Prostate gland (tissue), 2 donors: ENCODE data around the gene UCHL5. TPM values are rescaled to one million over a fixed set of nuclear protein-coding genes. Genes with fewer than 3 reads are reported as not detected.

Source experiments
- DNase-seq: peaks from one replicate; pipeline ENCODE4 v3.0.0-alpha.2; 2019; ENCODE audit warnings: low spot score
- H3K27ac ChIP-seq, 2 donors: fragments of 200-600 bp; sonication (generic); 2 replicates each; pipeline ENCODE4 v1.5.1; 2017 to 2019
- H3K27me3 ChIP-seq: fragments of 200-600 bp; sonication (generic); replicated peaks from 2 replicates; pipeline ENCODE4 v1.5.1; 2019; ENCODE audit not compliant: insufficient read depth
- H3K36me3 ChIP-seq, 2 donors: fragments of 200-600 bp; sonication (generic); 1 replicate in 1 of 2; 2 replicates in 1 of 2; pipeline versions ENCODE4 v1.5.1 to v1.8.1; 2017 to 2019
- H3K4me1 ChIP-seq: fragments of 200-600 bp; sonication (generic); replicated peaks from 2 replicates; pipeline ENCODE4 v1.5.1; 2019
- H3K4me3 ChIP-seq, 2 donors: fragments of 200-600 bp; sonication (generic); 2 replicates each; pipeline ENCODE4 v1.5.1; 2017 to 2019
- H3K9me3 ChIP-seq: fragments of 200-600 bp; sonication (generic); 2 replicates; pipeline ENCODE4 v1.5.1; 2017
- CTCF ChIP-seq, 4 experiments: fragments of 200-600 bp in 2 of 4; fragments of 450-650 bp in 2 of 4; sonication (generic) in 2 of 4; IDR thresholded peaks; 1 replicate in 3 of 4; 2 replicates in 1 of 4; pipeline ENCODE4 v1.5.1; 2016 to 2019; ENCODE audit warnings: antibody characterized with exemption in 4 of 4, mild to moderate bottlenecking in 2 of 4, moderate library complexity in 2 of 4
- POLR2A ChIP-seq: fragments of 450-650 bp; IDR thresholded peaks from one replicate; pipeline ENCODE4 v1.6.1; 2016; ENCODE audit warnings: antibody characterized with exemption, mild to moderate bottlenecking
- POLR2AphosphoS5 ChIP-seq: sonication (generic); formaldehyde crosslinking; IDR thresholded peaks from one replicate; pipeline ENCODE4 v1.6.1; 2017; ENCODE audit warnings: antibody characterized with exemption
- WGBS: methylation state at CpG from one replicate; pipeline ENCODE4 v1.1.5; 2018; 5-methylcytosine and 5-hydroxymethylcytosine counted together
- intact Hi-C: fragments of 100-400 bp; cut with DNase I; formaldehyde crosslinking; loops from one replicate; pipeline ENCODE4 v1.14.2; 2022
- small RNA-seq, 2 donors: library from RNA; depleted of rRNA; stranded (forward); fragments of <200 nt; gene quantifications; one replicate each; pipeline ENCODE3, GENCODE V24; 2016
- total RNA-seq, 2 donors: library from RNA; depleted of rRNA; stranded (reverse); fragments of >200 nt; gene quantifications; one replicate each; pipeline ENCODE4 v1.1.0, GENCODE V29; 2016

UCHL5 gene
- total RNA-seq, 2 donors from 2014 or later: 28.7 to 36.9 TPM

DNA sequence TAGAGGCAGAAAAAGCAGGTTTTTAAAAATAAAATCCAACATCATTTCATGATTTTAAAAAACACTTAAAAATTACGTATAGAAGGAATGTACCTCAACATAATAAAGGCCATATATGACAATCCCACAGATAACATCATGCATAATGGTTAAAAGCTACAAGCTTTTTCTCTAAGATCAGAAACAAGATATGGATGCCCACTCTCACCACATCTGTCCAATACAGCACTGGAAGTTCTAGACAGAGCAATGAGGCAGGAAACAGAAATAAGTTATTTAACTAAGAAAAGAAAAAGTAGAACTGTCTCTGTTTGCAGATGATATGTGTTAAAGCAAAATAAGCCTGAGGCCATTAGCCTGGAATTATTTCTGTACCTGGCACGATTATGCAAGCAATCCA lies 96.3 kb downstream of the UCHL5 start:
- no peaks in the 10 kb centered on the region for H3K36me3 ChIP-seq
- no peak for DNase-seq
- H3K27ac ChIP-seq: no peak overlapping the region
- TF ChIP-seq POLR2A (no peak), POLR2AphosphoS5 (no peak), CTCF (IDR thresholded peaks at IDR 0.05) (no peak)
- intact Hi-C loops: no loop called here
- H3K27me3 ChIP-seq: no peaks in the 10 kb centered on the region
- H3K4me1 ChIP-seq: no peaks in the 10 kb centered on the region
- 78% methylated on average over 2 of the region's 2 CpGs for WGBS
- no peak overlapping the region for H3K4me3 ChIP-seq
- H3K9me3 ChIP-seq: no peaks in the 10 kb centered on the region

Small RNA genes within 50 kb of the gene (small RNA-seq; reads per million reads assigned to genes)
- gene SCARNA18B: 0 reads per million in 2 donors

Other genes with a start within 250 kb of the UCHL5 start
- 10 to 100 TPM; 92.8 to 93.8 TPM for gene RO60, start 252 bp upstream of the UCHL5 start, total RNA-seq
- 10 to 100 TPM in 1 of 2 donors, 1 to 10 TPM in 1; 6.5 to 13.6 TPM for gene GLRX2, start 46.1 kb upstream of the UCHL5 start, total RNA-seq
- gene CDC73, start 62.7 kb upstream of the UCHL5 start, total RNA-seq: 10 to 100 TPM; 36.2 to 48.0 TPM
- 1 to 10 TPM; 3.5 to 5.2 TPM for gene B3GALT2, start 127.3 kb upstream of the UCHL5 start, total RNA-seq